EH (cell line): ENCODE data around the gene MPC1.

Experiments used
- DNase-seq: peaks from one replicate; pipeline ENCODE4 v3.0.0-alpha.2; 2015; ENCODE audit warnings: low read depth

MPC1 gene

GRCh38 chr6:166315436-166315835 lies 67.3 kb downstream of the MPC1 start:
- no peak for DNase-seq
